Mammary epithelial cell (primary cell): Measurements from ENCODE around the gene C12orf56.
A peak's percentile ranks its signal among the peaks of the same experiment; 100 is the strongest.

Source experiments
- EZH2 ChIP-seq: IDR thresholded peaks from 2 replicates; pipeline ENCODE4 v1.6.1; 2012; ENCODE audit warnings: low read length, inconsistent platforms, borderline replicate concordance
- TF ChIP-seq, protein P1 (sequence below), 2 donors: IDR thresholded peaks in 1 of 2; conservative IDR thresholded peaks in 1 of 2; 2 replicates each; pipeline ENCODE4 v1.5.1; 2011 to 2012; ENCODE audit warnings: inconsistent platforms in 2 of 2, low read length in 2 of 2, mild to moderate bottlenecking in 2 of 2, control low read depth in 1 of 2, low read depth in 1 of 2; ENCODE audit not compliant: insufficient read depth in 1 of 2; ENCODE audit errors: extremely low read depth in 1 of 2

DNA sequence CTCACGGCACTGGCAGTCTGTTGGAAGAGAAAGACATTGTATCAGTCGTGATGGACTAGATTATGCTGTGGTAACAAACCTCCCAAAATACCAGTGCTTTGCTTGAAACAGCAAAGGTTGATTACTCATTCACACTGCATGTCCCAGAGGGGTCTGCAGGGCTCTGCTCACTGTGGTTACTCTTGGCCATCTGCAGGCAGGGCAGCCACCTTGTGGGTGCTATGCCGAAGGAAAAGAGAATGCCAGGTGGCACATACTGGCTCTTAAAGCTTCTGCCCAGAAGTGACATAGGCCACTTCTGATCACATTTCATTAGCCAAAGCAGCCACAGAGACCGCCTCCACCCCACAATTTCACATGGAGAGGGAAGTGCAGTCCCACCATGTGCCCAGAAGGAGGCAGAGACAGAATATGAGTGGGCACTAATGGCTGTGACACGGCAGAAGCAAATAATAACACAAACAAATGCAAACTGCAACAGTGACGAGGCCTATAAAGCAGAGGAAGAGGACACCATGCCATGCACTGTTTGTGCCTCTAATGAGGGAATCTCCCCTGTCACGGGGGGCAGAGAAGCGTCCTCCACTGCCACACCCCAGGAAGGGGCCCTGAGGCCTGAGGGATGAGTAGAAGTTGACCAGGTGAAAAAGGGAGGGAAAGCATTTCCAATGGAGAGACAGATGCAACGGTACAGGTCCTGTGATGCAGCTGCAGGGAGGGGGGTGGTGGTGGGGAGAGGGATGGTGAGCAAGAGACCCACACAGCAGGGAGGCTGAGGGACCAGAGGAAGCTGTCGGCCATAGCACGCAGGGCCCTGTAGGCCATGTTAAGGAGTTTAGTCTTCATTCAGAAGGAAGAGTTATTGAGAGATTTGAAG lies 116.8 kb downstream of the C12orf56 start:
- TF ChIP-seq, protein P1, sequence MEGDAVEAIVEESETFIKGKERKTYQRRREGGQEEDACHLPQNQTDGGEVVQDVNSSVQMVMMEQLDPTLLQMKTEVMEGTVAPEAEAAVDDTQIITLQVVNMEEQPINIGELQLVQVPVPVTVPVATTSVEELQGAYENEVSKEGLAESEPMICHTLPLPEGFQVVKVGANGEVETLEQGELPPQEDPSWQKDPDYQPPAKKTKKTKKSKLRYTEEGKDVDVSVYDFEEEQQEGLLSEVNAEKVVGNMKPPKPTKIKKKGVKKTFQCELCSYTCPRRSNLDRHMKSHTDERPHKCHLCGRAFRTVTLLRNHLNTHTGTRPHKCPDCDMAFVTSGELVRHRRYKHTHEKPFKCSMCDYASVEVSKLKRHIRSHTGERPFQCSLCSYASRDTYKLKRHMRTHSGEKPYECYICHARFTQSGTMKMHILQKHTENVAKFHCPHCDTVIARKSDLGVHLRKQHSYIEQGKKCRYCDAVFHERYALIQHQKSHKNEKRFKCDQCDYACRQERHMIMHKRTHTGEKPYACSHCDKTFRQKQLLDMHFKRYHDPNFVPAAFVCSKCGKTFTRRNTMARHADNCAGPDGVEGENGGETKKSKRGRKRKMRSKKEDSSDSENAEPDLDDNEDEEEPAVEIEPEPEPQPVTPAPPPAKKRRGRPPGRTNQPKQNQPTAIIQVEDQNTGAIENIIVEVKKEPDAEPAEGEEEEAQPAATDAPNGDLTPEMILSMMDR (conservative IDR thresholded peaks at IDR 0.05 in 1 of 2, IDR thresholded peaks at IDR 0.05 in 1 of 2; ENCODE audit: extremely low read depth in 1 of 2, insufficient read depth in 1 of 2, low read depth in 1 of 2, low read length in 2 of 2), result peak; percentile 56 to 79
- no peak for TF ChIP-seq EZH2
